Skeletal muscle cell (primary cell): Measurements from ENCODE around the gene ARFGEF3.
A peak's percentile ranks its signal among the peaks of the same experiment; 100 is the strongest.
"Not testable (repeated sequence)": the region's sequence is repeated elsewhere in the genome, so short reads cannot be mapped to it uniquely, and the experiment has no call there.

Source experiments
- DNase-seq: peaks from one replicate; pipeline ENCODE4 v3.0.0-alpha.2; 2010; ENCODE audit warnings: low read depth
- H3K4me3 ChIP-seq: 2 replicates; pipeline ENCODE4 v1.5.1; 2011; ENCODE audit warnings: low read depth, mild to moderate bottlenecking, control low read depth, low read length, moderate library complexity

ARFGEF3 gene

GRCh38 chr6:138323821-138324220 is 162.1 kb downstream of the ARFGEF3 start:
- DNase-seq = no peak
- H3K4me3 ChIP-seq = no peak overlapping the region

DNA sequence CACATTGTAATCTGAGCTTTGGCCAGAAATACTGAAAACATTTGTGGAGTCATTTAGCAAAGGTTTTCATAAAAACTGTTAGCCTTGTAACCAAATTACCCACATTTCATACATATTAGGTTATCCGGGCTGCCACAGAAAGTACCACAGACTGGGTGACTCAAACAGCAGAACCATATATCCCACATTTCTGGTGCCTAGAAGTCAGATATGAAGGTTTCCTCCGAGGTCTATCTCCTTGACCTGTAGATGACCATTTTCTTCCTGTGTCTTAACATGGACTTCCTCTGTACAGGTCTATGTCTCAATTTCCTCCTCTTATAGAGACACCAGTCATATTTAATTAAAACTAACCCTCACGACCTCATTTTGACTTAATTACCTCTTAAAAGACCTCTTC is 166.5 kb downstream of the ARFGEF3 start:
- no peak for DNase-seq

GRCh38 chr6:138330763-138331162 is 169.0 kb downstream of the ARFGEF3 start:
- DNase-seq = no peak

More for the DNA sequence above, 166.5 kb downstream of the ARFGEF3 start:
- H3K4me3 ChIP-seq = no peak overlapping the region

DNA sequence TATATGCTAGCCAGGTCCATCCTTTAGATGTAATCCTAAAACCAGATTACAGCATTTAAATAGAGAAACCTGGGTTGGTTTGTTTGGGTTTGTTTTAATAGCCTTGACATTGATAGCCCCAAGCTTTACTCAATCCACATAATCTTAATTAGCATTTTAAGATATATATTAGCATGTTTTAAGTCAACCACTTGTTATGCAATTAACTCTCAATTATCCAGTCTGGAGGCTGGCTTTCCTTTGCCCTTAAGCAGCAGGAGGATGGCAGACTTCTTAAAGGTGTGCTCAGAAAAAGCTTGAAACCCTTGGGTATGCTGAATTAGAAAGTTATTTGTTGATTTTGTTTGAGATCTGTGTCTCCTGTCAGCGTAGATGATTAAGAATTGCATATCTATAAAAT is 169.7 kb downstream of the ARFGEF3 start:
- H3K4me3 ChIP-seq = no peak overlapping the region
- DNase-seq = no peak

More at GRCh38 chr6:138330763-138331162, 169.0 kb downstream of the ARFGEF3 start:
- H3K4me3 ChIP-seq = no peak overlapping the region

- no peak for DNase-seq
- H3K4me3 ChIP-seq = no peak overlapping the region
These were observed 170.2 kb downstream of the ARFGEF3 start for GRCh38 chr6:138331984-138332383.

DNA sequence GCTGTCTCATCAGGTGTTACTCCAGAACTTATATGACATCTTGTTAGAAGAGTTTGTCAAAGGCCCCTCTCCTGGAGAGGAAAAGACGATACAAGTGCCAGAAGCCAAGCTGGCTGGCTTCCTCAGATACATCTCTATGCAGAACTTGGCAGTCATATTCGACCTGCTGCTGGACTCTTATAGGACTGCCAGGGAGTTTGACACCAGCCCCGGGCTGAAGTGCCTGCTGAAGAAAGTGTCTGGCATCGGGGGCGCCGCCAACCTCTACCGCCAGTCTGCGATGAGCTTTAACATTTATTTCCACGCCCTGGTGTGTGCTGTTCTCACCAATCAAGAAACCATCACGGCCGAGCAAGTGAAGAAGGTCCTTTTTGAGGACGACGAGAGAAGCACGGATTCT is 172.3 kb downstream of the ARFGEF3 start:
- DNase-seq = no peak
- H3K4me3 ChIP-seq = no peak overlapping the region

DNA sequence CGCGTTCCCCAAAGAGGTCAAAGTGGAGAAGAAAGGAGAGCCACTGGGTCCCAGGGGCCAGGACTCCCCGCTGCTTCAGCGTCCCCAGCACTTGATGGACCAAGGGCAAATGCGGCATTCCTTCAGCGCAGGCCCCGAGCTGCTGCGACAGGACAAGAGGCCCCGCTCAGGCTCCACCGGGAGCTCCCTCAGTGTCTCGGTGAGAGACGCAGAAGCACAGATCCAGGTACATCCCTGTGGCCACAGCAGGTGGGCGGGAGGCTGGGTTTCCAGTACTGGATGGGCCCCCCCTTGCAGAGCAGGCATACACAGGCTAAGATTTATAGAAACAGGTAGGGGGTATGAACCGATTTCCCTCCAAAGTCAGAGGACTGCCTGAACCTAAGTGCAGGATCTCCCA is 173.2 kb downstream of the ARFGEF3 start:
- DNase-seq = no peak
- no peak overlapping the region for H3K4me3 ChIP-seq

DNA sequence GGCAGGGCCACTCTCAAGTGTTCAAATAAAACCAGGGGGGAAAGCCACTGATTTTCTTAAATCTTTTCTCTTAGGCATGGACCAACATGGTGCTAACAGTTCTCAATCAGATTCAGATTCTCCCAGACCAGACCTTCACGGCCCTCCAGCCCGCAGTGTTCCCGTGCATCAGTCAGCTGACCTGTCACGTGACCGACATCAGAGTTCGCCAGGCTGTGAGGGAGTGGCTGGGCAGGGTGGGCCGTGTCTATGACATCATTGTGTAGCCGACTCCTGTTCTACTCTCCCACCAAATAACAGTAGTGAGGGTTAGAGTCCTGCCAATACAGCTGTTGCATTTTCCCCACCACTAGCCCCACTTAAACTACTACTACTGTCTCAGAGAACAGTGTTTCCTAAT is 174.5 kb downstream of the ARFGEF3 start:
- no peak overlapping the region for H3K4me3 ChIP-seq
- no peak for DNase-seq

- no peak for DNase-seq
- no peak overlapping the region for H3K4me3 ChIP-seq
These were observed 175.3 kb downstream of the ARFGEF3 start for GRCh38 chr6:138337076-138337475.

GRCh38 chr6:138339024-138339423 is 177.3 kb downstream of the ARFGEF3 start:
- no peak overlapping the region for H3K4me3 ChIP-seq
- DNase-seq = no peak

GRCh38 chr6:138341176-138341575 is 179.4 kb downstream of the ARFGEF3 start:
- no peak overlapping the region for H3K4me3 ChIP-seq
- DNase-seq = no peak

DNA sequence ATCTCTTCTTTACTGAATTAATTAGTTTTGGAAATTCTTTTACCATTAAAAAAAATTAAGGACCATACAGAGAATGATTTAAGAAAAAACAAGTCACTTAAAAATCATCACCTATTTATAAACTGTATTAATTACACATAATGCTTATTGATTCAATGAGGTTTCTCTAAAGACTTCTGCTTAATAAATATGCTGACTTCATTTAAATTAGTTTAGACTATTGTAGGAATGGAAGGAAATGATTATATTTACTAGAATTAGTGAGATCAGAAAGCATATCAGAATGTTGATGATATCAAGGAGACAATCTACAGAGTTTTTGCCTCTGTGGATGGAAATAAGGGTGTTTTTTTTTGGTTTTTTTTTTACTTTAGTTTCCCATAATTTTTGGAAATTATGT is 181.4 kb downstream of the ARFGEF3 start:
- no peak overlapping the region for H3K4me3 ChIP-seq

DNA sequence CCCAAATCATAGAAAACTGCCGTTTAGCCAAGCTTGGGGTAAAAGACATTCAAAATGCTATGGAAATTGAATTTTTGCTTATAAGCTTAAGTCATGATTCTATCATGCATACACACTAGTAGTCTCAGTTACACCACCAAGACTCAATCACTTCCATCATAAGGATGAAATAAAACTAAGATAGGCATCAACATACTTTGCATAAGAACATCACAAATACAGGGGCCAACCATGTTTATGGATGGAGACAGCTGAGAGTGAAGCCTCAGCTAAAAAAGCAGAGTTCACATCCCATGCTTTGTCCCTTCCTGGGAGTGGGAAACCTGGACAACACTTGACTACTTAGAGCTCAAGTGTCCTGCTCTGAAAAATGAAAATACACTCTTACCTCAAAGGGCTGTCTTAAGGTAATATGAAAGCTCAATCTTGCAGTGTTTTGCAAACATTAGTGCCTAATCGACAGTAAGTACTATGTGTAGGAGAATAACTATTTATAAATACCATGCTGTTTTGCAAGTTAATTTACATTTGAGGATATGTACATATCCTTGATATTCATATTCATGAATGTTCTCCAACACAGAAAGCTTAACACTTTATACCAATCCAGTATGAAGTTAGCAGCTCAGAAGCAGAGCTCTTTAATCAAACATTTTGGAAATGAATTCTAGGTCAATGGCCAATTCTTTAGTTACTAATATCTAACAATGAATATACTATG is 184.0 kb downstream of the ARFGEF3 start:
- no peak overlapping the region for H3K4me3 ChIP-seq
- no peak for DNase-seq

More for the DNA sequence above, 181.4 kb downstream of the ARFGEF3 start:
- no peak for DNase-seq

GRCh38 chr6:138346302-138347195 is 184.8 kb downstream of the ARFGEF3 start:
- peak; percentile 7 for DNase-seq
- no peak overlapping the region for H3K4me3 ChIP-seq

- no peak for DNase-seq
- H3K4me3 ChIP-seq = no peak overlapping the region
These were observed 186.1 kb downstream of the ARFGEF3 start for GRCh38 chr6:138347864-138348263.

- no peak overlapping the region for H3K4me3 ChIP-seq
- DNase-seq = no peak
These were observed 188.2 kb downstream of the ARFGEF3 start for GRCh38 chr6:138349891-138350290.

DNA sequence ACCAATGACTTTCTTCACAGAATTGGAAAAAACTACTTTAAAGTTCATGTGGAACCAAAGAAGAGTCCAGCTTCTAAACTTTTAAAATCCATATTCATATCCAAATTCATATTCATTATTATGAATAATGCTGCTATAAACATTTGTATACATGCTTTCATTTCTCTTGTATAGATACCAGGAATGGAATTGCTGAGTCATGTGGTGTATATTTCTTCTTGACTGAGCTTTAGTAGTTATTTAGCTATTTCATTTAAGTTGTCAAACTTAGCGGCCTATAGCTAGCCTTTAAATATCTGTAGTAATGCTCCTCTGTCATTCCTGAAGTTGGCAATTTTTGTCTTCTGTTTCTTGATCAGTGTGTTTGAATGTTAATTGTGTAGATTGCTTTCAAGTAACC is 196.2 kb downstream of the ARFGEF3 start:
- DNase-seq = no peak
- H3K4me3 ChIP-seq = no peak overlapping the region

DNA sequence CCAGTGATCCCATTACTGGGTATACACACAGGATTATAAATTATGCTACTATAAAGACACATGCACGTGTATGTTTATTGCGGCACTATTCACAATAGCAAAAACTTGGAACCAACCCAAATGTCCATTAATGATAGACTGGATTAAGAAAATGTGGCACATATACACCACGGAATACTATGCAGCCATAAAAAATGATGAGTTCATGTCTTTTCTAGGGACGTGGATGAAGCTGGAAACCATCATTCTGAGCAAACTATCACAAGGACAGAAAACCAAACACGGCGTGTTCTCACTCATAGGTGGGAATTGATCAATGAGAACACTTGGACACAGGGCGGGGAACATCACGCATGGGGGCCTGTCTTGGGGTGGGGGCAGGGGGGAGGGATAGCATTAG is 206.9 kb downstream of the ARFGEF3 start:
- H3K4me3 ChIP-seq, DNase-seq: not testable (repeated sequence)

GRCh38 chr6:138370631-138371451 is 209.1 kb downstream of the ARFGEF3 start:
- DNase-seq = no peak
- H3K4me3 ChIP-seq = no peak overlapping the region

DNA sequence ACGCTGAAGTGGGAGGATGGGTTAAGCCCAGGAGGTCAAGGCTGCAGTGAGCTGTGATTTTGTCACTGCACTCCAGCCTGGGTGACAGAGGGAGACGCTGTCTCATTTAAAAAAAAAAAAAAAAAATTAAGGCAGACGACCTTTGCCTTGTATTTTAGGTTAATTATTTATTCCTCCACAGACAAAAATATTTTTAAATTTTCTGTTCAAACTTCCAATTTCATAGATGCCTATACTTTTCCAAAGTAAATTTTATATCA is 209.6 kb downstream of the ARFGEF3 start:
- no peak for DNase-seq
- H3K4me3 ChIP-seq = no peak overlapping the region
